ENCODE results near the gene ITPR3. TPM values are rescaled to one million over a fixed set of nuclear protein-coding genes. Genes with fewer than 3 reads are reported as not detected.

ITPR3 gene
- polyA plus RNA-seq, 1 of the 3 experiments (the other 2 are of a cell fraction): 8.1 TPM

DNA sequence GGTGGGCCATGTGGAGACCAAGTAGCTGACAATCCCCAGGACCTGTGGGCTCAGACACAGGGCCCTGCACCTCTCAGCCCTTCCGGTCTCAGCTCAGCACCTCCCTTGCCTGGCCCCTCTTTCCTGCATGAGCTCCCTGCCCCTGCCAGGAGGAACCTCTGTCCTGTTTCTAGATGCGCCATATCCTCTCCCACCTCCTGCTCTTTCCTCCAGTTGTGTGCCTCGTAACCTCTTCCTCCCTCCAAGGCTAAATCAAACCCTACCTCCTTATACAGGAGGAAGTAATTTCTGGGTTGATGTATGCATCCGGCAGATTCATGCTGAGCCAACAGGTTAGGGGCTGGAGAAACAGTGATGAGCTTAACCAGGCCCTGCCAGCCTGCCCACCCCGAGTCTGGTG is 30.9 kb downstream of the ITPR3 start:
- 90% methylated on average over 5 of the region's 5 CpGs for WGBS (ENCODE audit: low lambda C conversion rate)
- no peak overlapping the region for H2AFZ ChIP-seq (ENCODE audit: low read depth)
- H3K9me2 ChIP-seq: no peaks in the 10 kb centered on the region
- H3F3A ChIP-seq (replicated peaks; ENCODE audit: insufficient read depth): no peaks in the 10 kb centered on the region
- H3K4me2 ChIP-seq: no peak overlapping the region
- ChIA-PET CTCF (interaction anchor here (0.9 to 1.9 kb wide), 8 partner anchors 13 to 93 kb away, joined by 3 to 6 read pairs (median 4); partner anchors contain the start of gene UQCC2), POLR2A (interaction anchor here (0.8 kb wide), 1 partner anchor 17 kb away, joined by 3 read pairs; no protein-coding TSS in a partner anchor)
- H3K79me2 ChIP-seq (ENCODE audit: insufficient read depth): no peaks in the 10 kb centered on the region
- TF ChIP-seq NFIC (IDR thresholded peaks at IDR 0.05; ENCODE audit: borderline replicate concordance): no peak
- no peak for TF ChIP-seq NRF1 (IDR thresholded peaks at IDR 0.05; ENCODE audit: low read depth, low read length)
- TF ChIP-seq, protein P1, sequence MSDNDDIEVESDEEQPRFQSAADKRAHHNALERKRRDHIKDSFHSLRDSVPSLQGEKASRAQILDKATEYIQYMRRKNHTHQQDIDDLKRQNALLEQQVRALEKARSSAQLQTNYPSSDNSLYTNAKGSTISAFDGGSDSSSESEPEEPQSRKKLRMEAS (IDR thresholded peaks at IDR 0.05; ENCODE audit: low read depth): no peak
- TF ChIP-seq EZH2phosphoT487 (IDR thresholded peaks at IDR 0.05; ENCODE audit: borderline replicate concordance, low read depth): no peak
- TF ChIP-seq, protein P2, sequence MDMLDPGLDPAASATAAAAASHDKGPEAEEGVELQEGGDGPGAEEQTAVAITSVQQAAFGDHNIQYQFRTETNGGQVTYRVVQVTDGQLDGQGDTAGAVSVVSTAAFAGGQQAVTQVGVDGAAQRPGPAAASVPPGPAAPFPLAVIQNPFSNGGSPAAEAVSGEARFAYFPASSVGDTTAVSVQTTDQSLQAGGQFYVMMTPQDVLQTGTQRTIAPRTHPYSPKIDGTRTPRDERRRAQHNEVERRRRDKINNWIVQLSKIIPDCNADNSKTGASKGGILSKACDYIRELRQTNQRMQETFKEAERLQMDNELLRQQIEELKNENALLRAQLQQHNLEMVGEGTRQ (IDR thresholded peaks at IDR 0.05; ENCODE audit: borderline replicate concordance, low read depth, low read length): no peak
- TF ChIP-seq, protein P3, sequence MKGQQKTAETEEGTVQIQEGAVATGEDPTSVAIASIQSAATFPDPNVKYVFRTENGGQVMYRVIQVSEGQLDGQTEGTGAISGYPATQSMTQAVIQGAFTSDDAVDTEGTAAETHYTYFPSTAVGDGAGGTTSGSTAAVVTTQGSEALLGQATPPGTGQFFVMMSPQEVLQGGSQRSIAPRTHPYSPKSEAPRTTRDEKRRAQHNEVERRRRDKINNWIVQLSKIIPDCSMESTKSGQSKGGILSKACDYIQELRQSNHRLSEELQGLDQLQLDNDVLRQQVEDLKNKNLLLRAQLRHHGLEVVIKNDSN (IDR thresholded peaks at IDR 0.05; ENCODE audit: borderline replicate concordance, low read depth): no peak
- TF ChIP-seq, protein P4, sequence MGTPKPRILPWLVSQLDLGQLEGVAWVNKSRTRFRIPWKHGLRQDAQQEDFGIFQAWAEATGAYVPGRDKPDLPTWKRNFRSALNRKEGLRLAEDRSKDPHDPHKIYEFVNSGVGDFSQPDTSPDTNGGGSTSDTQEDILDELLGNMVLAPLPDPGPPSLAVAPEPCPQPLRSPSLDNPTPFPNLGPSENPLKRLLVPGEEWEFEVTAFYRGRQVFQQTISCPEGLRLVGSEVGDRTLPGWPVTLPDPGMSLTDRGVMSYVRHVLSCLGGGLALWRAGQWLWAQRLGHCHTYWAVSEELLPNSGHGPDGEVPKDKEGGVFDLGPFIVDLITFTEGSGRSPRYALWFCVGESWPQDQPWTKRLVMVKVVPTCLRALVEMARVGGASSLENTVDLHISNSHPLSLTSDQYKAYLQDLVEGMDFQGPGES (IDR thresholded peaks at IDR 0.05; ENCODE audit: low read depth, low read length): no peak
- TF ChIP-seq TAF1 (IDR thresholded peaks at IDR 0.05; ENCODE audit: borderline replicate concordance, low read depth, low read length): no peak
- TF ChIP-seq EP300 (IDR thresholded peaks at IDR 0.05; ENCODE audit: borderline replicate concordance in 1 of 2, low read depth in 1 of 2, low read length in 1 of 2): no peak
- TF ChIP-seq GABPA (IDR thresholded peaks at IDR 0.05; ENCODE audit: low read depth): no peak
- TF ChIP-seq RXRA (IDR thresholded peaks at IDR 0.05; ENCODE audit: borderline replicate concordance, low read depth): no peak
- TF ChIP-seq, protein P5, sequence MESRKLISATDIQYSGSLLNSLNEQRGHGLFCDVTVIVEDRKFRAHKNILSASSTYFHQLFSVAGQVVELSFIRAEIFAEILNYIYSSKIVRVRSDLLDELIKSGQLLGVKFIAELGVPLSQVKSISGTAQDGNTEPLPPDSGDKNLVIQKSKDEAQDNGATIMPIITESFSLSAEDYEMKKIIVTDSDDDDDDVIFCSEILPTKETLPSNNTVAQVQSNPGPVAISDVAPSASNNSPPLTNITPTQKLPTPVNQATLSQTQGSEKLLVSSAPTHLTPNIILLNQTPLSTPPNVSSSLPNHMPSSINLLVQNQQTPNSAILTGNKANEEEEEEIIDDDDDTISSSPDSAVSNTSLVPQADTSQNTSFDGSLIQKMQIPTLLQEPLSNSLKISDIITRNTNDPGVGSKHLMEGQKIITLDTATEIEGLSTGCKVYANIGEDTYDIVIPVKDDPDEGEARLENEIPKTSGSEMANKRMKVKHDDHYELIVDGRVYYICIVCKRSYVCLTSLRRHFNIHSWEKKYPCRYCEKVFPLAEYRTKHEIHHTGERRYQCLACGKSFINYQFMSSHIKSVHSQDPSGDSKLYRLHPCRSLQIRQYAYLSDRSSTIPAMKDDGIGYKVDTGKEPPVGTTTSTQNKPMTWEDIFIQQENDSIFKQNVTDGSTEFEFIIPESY (IDR thresholded peaks at IDR 0.05; ENCODE audit: borderline replicate concordance, low read depth): no peak
- TF ChIP-seq CHD2 (IDR thresholded peaks at IDR 0.05; ENCODE audit: low read length, partially characterized antibody): no peak
- TF ChIP-seq TCF12 (IDR thresholded peaks at IDR 0.05): no peak
- TF ChIP-seq RCOR1 (IDR thresholded peaks at IDR 0.05; ENCODE audit: low read length): no peak
- TF ChIP-seq FOSL2 (IDR thresholded peaks at IDR 0.05; ENCODE audit: borderline replicate concordance, low read depth): no peak
- TF ChIP-seq MXI1 (IDR thresholded peaks at IDR 0.05; ENCODE audit: low read depth, low read length): no peak
- no peak for TF ChIP-seq MEF2A (IDR thresholded peaks at IDR 0.05; ENCODE audit: borderline replicate concordance, low read depth)
- no peak for TF ChIP-seq FOXJ3 (CRISPR knock-in tag; IDR thresholded peaks at IDR 0.05)
- DNase-seq: no peak
- H3K27me3 ChIP-seq (ENCODE audit: insufficient read depth): no peaks in the 10 kb centered on the region
- no peaks in the 10 kb centered on the region for H4K20me1 ChIP-seq (ENCODE audit: insufficient read depth)
- H3K4me3 ChIP-seq (ENCODE audit: low read depth in 2 of 2, low read length in 1 of 2): no peak overlapping the region
- H3K36me3 ChIP-seq (replicated peaks in 1 of 2; ENCODE audit: control insufficient read depth in 1 of 2, insufficient read depth in 2 of 2, low read length in 1 of 2): no peaks in the 10 kb centered on the region
- no peak overlapping the region for H3K9ac ChIP-seq
- no peaks in the 10 kb centered on the region for H3K9me3 ChIP-seq
- H3K27ac ChIP-seq (ENCODE audit: low read depth in 2 of 2, low read length in 1 of 2): no peak overlapping the region
- peaks cover 0 to 13% of the 10 kb centered on the region in 2 experiments; a peak in 1 of 4 replicates for H3K4me1 ChIP-seq (ENCODE audit: control insufficient read depth in 1 of 2, insufficient read depth in 2 of 2, low read depth in 1 of 2, low read length in 1 of 2)
